ENCODE results near the gene IL17REL. TPM values are rescaled to one million over a fixed set of nuclear protein-coding genes. Genes with fewer than 3 reads are reported as not detected.
A peak's percentile ranks its signal among the peaks of the same experiment; 100 is the strongest.

The IL17REL gene
- total and polyA plus RNA-seq, 2 of the 13 experiments (the other 11 are each of a cell fraction or from before 2014, with no cell fraction given) = not detected

DNA sequence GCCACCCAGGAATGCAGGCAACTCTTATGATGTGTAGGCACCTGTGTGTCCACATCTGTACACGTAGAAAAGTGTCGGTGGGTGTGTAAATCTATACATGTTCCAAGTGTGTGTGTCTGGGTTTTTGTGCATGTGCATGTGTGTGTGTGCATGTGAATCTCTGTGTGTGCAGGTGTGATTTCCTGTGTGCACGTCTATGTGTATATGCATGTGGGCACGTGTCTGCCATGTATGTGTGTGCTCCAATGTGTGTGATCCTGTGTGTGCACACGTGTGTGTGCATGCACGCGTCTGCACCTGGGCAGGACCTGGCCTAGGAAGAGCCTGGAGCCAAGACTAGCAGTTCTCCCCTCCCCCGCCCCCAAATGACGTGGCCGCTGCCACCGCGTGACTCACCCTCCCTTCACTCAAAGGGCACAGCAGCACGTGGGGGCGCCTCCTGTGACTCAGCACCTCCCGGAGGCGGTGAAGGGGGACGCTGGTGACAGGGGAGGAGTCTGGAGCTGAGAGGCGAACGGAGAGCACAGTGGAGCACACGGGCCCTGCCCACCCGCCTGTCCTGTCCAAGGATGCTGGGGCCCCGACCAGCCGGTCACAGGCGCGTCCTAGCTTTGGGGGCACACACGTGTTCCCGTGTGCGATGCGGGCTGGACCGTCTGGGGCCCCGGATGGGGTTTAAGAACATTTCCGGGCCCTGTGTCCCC lies 41.9 kb downstream of the IL17REL start (continued):
- no peak for TF ChIP-seq ZBTB40 (IDR thresholded peaks at IDR 0.05)
- no peak for TF ChIP-seq ZBTB40 (CRISPR knock-in tag; IDR thresholded peaks at IDR 0.05)
- TF ChIP-seq ZNF556 (CRISPR knock-in tag; IDR thresholded peaks at IDR 0.05; ENCODE audit: borderline replicate concordance) = peak; percentile 56; the same call in 1 of the 2 replicates
- no peak for TF ChIP-seq ZNF512B (CRISPR knock-in tag; IDR thresholded peaks at IDR 0.05; ENCODE audit: borderline replicate concordance)
- TF ChIP-seq SRSF9 (IDR thresholded peaks at IDR 0.05; ENCODE audit: borderline replicate concordance, insufficient read depth, low read depth, low read length, poor library complexity, severe bottlenecking) = no peak
- TF ChIP-seq DZIP1 (CRISPR knock-in tag; IDR thresholded peaks at IDR 0.05) = peak; percentile 96
- TF ChIP-seq ZNF260 (CRISPR knock-in tag; IDR thresholded peaks at IDR 0.05; ENCODE audit: borderline replicate concordance, low read depth) = no peak
- TF ChIP-seq, protein P1, sequence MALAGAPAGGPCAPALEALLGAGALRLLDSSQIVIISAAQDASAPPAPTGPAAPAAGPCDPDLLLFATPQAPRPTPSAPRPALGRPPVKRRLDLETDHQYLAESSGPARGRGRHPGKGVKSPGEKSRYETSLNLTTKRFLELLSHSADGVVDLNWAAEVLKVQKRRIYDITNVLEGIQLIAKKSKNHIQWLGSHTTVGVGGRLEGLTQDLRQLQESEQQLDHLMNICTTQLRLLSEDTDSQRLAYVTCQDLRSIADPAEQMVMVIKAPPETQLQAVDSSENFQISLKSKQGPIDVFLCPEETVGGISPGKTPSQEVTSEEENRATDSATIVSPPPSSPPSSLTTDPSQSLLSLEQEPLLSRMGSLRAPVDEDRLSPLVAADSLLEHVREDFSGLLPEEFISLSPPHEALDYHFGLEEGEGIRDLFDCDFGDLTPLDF (CRISPR knock-in tag; IDR thresholded peaks at IDR 0.05) = no peak; the same call in 1 of the 2 replicates
- TF ChIP-seq, protein P2, sequence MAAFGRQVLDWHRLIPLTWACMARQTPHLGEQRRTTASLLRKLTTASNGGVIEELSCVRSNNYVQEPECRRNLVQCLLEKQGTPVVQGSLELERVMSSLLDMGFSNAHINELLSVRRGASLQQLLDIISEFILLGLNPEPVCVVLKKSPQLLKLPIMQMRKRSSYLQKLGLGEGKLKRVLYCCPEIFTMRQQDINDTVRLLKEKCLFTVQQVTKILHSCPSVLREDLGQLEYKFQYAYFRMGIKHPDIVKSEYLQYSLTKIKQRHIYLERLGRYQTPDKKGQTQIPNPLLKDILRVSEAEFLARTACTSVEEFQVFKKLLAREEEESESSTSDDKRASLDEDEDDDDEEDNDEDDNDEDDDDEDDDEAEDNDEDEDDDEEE (CRISPR knock-in tag; IDR thresholded peaks at IDR 0.05) = peak; percentile 48
- no peak for TF ChIP-seq ETV6 (CRISPR knock-in tag; conservative IDR thresholded peaks at IDR 0.05)
- peak; percentile 84 for TF ChIP-seq ZNF792 (CRISPR knock-in tag; IDR thresholded peaks at IDR 0.05)

Measured in HepG2 (cell line).